ENCODE data around the gene ADCK1. TPM values are rescaled to one million over a fixed set of nuclear protein-coding genes. Genes with fewer than 3 reads are reported as not detected.

The ADCK1 gene
- total RNA-seq, 1 donor from 2014 or later: 7.7 TPM

DNA sequence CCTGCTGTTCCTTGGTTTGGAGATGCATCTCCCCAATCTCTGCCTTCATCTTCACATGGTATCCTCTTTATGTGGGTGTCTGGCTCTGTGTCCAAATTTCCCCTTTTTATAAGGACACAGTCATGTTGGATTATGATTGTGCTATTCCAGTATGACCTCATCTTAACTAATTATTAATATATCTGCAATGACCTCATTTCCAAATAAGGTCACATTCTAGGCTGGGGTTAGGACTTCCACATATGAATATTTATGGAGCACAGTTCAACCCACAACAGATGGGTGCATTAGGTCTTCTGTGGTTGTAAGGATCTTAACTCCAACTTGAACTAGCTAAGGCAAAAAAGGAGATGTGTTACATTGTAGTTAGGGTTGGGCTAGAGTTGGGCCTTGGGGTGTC lies 69.4 kb downstream of the ADCK1 start:
- Mint-ChIP-seq H3K36me3 (ENCODE audit: low read depth) (peaks cover 3% of the 10 kb centered on the region), H3K27ac (ENCODE audit: unreplicated experiment) (no peak overlapping the region), H3K4me1 (ENCODE audit: low read depth) (no peaks in the 10 kb centered on the region), H3K9me3 (ENCODE audit: low read depth) (peaks cover 3% of the 10 kb centered on the region), H3K4me3 (ENCODE audit: unreplicated experiment) (no peak overlapping the region), H3K27me3 (ENCODE audit: low read depth) (no peaks in the 10 kb centered on the region)
- TF ChIP-seq, protein P1, sequence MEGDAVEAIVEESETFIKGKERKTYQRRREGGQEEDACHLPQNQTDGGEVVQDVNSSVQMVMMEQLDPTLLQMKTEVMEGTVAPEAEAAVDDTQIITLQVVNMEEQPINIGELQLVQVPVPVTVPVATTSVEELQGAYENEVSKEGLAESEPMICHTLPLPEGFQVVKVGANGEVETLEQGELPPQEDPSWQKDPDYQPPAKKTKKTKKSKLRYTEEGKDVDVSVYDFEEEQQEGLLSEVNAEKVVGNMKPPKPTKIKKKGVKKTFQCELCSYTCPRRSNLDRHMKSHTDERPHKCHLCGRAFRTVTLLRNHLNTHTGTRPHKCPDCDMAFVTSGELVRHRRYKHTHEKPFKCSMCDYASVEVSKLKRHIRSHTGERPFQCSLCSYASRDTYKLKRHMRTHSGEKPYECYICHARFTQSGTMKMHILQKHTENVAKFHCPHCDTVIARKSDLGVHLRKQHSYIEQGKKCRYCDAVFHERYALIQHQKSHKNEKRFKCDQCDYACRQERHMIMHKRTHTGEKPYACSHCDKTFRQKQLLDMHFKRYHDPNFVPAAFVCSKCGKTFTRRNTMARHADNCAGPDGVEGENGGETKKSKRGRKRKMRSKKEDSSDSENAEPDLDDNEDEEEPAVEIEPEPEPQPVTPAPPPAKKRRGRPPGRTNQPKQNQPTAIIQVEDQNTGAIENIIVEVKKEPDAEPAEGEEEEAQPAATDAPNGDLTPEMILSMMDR (IDR thresholded peaks at IDR 0.05): no peak
- no peak for DNase-seq (ENCODE audit: low spot score)

DNA sequence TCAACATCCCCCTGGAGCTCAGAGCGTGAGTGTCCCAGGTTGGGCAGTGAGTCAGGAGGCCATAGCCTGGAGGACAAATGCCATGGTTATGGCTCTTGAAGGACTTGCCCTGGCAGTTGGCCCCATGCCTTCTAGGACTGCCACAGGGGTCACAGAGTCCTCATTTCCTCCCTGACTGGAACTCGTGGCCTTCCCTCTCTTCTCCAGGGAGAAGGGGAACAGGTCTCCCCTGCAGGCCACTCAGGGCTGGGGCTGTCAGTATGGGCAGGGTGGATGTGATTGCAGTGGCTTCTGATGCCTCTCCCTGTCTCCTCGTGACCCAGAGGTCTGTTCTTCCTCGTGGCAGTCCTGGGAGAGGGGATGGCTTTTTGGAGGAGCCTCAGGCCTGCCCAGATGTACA lies 70.7 kb downstream of the ADCK1 start:
- Mint-ChIP-seq H3K36me3 (ENCODE audit: low read depth) (peaks cover 12% of the 10 kb centered on the region), H3K27me3 (ENCODE audit: low read depth) (no peaks in the 10 kb centered on the region), H3K4me3 (ENCODE audit: unreplicated experiment) (no peak overlapping the region), H3K4me1 (ENCODE audit: low read depth) (no peaks in the 10 kb centered on the region), H3K27ac (ENCODE audit: unreplicated experiment) (no peak overlapping the region), H3K9me3 (ENCODE audit: low read depth) (peaks cover 5% of the 10 kb centered on the region)
- no peak for DNase-seq (ENCODE audit: low spot score)
- TF ChIP-seq, protein P1 (IDR thresholded peaks at IDR 0.05): no peak

DNA sequence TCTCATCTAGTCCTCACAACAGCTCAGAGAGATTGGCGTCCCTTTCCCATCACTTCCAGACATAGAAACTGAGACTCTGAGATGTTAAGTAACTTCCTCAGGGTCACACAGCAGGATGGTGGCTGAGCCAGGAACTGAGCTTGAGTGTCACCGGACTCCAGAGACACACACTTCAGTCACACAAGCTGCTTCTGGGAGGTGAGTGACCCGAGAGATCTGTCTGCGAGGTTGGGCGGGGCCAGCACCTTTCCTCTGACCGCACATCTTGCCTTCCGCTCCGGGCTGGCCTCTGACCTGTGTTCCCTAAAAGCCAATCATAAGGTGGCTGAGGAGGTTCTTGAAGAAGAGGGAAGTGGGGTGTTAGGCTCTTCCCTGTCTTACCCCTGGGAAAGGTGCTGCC lies 72.2 kb downstream of the ADCK1 start:
- no peaks in the 10 kb centered on the region for H3K27me3 Mint-ChIP-seq (ENCODE audit: low read depth)
- peaks cover 15% of the 10 kb centered on the region for H3K36me3 Mint-ChIP-seq (ENCODE audit: low read depth)
- H3K4me3 Mint-ChIP-seq (ENCODE audit: unreplicated experiment): no peak overlapping the region
- no peaks in the 10 kb centered on the region for H3K4me1 Mint-ChIP-seq (ENCODE audit: low read depth)
- peak; percentile 59 for DNase-seq (ENCODE audit: low spot score)
- no peak overlapping the region for H3K27ac Mint-ChIP-seq (ENCODE audit: unreplicated experiment)
- TF ChIP-seq, protein P1 (IDR thresholded peaks at IDR 0.05): no peak
- peaks cover 8% of the 10 kb centered on the region for H3K9me3 Mint-ChIP-seq (ENCODE audit: low read depth)

DNA sequence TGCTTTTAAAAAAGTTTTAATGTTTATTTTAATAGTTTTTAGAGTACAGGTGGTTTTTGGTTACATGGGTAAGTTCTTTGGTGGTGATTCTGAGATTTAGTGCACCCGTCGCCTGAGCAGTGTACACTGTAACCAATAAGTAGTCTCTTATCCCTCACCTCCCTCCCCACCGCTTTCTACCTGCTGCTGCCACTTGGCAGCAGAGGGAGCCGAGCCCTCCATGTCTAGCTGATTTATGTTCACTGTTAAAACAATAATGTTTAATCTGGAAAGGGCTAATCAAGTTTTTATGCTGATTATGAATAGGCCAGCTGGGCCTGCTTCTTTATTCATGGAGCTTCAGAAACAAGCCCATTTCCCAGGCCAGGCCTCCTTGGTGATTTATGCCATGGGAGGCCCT lies 73.1 kb downstream of the ADCK1 start:
- no peaks in the 10 kb centered on the region for H3K4me1 Mint-ChIP-seq (ENCODE audit: low read depth)
- TF ChIP-seq, protein P1 (IDR thresholded peaks at IDR 0.05): no peak

DNA sequence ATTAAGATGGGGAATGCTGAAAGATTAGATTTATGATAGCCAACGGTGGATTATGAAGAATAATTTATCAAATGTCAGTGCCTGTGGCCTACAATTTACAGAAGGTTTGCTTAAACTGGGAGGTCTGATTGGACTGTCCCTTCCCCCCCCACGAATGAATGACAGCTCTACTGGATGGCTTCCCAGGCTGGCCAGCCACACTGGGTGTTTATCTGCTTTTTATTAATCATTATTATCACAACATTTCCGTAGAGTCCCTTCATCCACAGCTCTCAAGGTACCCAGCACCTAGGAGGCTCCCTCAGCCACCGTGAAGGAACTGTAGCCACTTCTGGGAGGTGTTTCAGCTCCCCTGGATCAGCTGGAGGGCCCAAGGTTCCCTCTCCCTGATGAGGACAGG lies 78.9 kb downstream of the ADCK1 start:
- TF ChIP-seq, protein P1 (IDR thresholded peaks at IDR 0.05): no peak
- Mint-ChIP-seq H3K4me3 (ENCODE audit: unreplicated experiment) (no peak overlapping the region), H3K36me3 (ENCODE audit: low read depth) (peaks cover 12% of the 10 kb centered on the region), H3K4me1 (ENCODE audit: low read depth) (peaks cover 7% of the 10 kb centered on the region), H3K27me3 (ENCODE audit: low read depth) (no peaks in the 10 kb centered on the region), H3K27ac (ENCODE audit: unreplicated experiment) (no peak overlapping the region), H3K9me3 (ENCODE audit: low read depth) (peaks cover 8% of the 10 kb centered on the region)
- peak; percentile 20 for DNase-seq (ENCODE audit: low spot score)

More for the DNA sequence above, 73.1 kb downstream of the ADCK1 start:
- DNase-seq (ENCODE audit: low spot score): peak; percentile 13
- Mint-ChIP-seq H3K27ac (ENCODE audit: unreplicated experiment) (no peak overlapping the region), H3K4me3 (ENCODE audit: unreplicated experiment) (no peak overlapping the region), H3K27me3 (ENCODE audit: low read depth) (no peaks in the 10 kb centered on the region), H3K9me3 (ENCODE audit: low read depth) (peaks cover 8% of the 10 kb centered on the region), H3K36me3 (ENCODE audit: low read depth) (peaks cover 15% of the 10 kb centered on the region)
